HG03575 (cell line): Measurements from ENCODE around the gene RALGPS1.

Source experiments
- ATAC-seq: cut with Tn5 transposase; IDR thresholded peaks from one replicate; pipeline ENCODE4 v1.9.1; 2021; ENCODE audit not compliant: unreplicated experiment, insufficient number of reproducible peaks, low FRiP score; ENCODE audit errors: extremely low read depth

The RALGPS1 gene

DNA sequence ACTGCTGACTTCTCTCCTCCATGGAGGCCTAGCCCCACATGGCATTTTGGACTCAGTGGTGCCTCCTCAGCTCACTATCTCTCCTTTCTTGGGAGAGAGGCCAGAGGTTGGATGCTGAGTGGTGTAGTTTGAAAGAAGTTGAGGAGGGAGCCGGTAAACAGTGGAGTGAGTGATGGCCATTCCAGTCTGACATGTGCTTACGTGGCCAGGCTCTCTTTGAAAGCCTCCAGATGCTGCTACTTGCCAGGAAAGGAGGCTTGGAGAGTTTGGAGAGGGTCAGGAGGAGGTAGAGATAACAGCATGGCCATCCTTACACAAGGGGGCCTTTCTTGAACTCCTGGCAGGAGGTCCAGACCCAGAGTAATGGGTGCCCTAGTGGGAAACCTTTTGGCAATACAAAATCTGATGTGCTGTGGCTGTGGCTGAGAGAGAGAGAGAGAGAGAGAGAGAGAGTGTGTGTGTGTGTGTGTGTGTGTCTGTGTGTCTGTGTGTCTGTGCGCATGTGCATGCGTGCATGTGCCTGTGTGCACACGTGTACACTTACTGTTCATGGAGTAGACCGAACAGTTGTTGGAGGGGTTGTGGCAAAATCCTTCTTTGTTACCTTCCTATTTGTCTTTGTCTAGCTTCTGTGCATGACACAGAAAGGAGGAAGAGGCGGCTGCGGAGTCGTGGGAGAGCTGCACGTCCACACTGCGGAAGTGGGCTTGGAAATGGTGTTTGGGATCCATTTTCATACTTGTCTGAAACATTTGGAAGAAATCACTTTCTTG is 37.8 kb downstream of the RALGPS1 start:
- no peak for ATAC-seq

DNA sequence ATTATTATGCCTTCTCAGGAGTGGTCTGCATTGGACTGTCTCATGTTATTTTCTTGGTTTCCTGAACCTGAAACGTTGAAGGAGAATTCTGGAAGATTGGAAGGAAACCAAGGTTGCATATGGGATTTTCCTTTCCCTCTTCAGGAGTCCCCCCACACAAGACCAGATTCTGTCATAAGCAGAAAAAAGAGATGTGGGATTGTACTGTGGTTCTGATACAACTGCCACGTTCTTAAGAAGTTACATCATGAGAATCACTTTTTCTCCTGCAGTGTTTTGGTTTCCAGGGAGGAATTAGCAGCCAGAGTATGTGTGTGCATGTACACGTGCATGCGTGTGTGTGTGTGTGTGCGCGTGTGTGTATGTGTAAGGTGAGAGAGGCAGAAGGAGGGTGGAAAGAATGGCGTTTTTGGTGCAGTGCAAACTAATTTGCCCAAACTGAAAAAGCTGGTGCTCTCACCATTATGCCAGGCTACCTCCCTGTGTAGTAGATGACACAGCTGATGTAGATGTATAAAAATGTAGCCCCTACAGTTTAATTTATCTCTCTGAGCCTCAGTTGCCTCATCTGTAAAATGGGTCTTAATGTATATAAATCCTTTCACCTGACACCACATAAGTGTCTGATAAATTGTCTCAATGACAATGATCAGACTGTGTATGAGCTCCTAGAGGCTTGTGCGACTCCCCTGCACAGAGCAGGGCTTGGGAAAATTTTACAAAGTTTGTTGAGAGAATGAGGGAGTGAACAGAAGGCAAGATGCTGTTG is 38.6 kb downstream of the RALGPS1 start:
- ATAC-seq = no peak

DNA sequence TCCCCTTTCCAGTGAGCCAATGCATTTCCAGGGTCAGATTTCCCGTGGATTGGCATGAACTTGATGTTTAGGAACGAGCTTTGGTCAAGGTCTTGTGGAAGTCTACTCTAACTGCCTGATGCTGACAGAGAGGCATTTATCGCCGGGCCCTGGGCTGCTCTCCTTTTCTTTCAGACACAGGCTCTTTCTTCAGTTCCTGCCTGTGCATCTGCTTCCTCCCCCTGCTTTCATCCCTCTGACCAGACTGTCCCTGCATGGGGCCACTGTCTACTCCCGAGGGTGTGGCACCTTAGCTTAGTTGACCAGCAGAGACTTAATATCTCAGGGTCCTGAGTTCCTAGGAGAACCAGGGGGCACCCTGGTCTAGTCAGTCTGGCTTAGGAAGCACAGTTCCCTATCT is 41.2 kb downstream of the RALGPS1 start:
- no peak for ATAC-seq

DNA sequence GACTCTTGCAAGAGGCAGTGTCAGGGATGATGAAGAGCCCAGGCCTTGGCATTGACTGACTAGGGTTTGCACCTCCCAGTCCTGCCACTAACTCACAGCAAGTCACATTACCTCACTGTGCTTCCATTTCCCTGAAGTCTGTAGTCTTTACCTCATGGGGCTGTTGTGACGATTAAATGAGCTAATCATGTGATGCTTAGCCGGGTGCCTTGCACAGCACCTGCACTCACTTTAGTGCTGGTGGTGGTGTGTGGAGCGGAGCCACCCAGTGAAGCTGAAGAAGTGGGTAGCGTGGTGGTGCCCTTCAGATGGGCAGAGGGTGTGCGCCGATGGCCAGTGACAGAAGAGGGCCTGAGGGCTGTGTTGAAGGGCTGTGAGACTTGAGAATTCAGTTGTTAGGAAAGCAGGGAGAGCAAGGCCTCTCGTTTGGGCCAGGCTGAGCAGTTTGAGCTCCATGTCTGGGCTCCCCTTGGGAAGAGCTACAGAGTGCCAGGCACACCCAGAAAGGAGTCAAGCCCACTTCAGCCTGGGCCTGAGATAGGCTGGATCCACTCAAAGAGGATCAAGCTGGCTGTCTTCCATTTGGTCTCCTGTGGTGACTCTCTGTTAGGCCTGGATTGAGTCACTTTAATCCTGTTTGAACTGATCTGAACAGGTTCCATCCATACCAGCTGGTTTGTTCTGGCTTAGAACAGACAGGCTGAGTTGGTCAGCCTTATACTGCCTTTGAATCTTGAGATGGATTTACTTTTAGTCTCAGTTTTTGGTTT is 42.5 kb downstream of the RALGPS1 start:
- ATAC-seq = no peak

DNA sequence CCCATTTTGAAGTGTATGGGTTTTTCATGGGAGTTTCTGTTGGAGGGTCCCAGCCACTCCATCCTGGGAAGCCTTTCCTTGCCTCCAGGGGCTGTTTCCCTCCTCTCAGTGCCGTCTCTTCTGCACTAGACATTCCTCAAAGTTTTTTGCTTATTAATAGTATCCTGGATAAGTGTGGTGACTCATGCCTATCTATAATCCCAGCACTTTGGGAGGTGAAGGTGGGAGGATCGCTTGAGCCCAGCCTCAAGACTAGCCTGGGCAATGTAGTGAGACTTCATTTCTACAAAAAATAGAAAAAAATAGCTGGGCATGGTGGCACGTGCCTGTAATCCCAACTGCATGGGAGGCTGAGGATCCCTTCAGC is 43.1 kb downstream of the RALGPS1 start:
- no peak for ATAC-seq

DNA sequence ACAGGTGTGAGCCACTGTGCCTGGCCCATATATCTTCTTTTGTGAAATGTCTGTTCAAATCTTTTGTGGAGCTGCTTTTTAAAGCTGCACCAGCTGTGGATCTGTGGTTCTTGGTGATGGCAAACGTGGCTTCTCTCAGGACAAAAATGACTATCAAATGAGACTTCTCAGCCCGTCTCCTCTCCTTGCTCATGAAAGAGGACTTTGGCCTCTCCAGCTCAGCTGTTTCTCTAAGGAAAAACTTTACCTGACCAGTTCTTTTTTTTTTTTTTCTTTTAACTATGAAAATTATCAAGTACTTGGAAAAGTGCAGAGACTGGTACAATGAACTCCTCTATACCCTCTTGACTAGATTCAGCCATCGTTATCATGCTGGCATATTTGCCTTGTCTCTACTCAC is 44.8 kb downstream of the RALGPS1 start:
- ATAC-seq = no peak

DNA sequence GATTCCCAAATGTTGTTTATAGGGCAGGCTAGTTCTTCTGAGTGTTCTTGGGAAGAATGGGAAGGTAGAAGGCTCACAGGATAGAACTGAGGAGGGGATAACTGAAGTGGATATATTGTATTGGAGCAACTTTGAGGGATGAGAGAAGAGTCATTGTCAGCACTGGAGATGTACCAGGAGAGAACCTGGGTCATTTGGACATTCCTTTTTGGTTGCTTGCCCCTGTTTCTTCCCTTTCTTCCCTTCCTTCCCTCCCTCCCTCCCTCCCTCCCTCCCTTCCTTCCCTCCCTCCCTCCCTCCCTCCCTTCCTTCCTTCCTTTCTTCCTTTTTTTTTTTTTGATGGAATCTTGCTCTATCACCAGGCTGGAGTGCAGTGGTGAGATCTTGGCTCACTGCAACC is 45.3 kb downstream of the RALGPS1 start:
- no peak for ATAC-seq

DNA sequence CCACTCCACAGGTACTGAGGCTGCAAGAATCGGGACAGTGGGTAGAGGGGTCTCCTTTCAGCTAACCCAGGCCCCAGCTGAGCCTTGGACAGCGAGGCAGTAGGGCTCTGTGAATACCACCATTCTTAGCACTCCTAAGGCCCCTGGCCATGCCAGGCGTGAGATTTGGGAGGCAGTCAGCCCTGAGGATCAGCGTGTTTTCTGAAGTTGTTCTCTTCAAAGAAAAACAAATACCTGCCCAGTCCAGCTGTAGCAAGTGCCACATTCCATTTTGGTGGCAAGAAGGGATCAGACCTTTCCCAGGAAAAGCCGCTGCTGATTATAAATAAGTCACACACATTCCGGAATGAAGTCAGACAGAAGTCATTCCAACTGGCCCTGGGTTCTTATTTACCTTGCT is 47.8 kb downstream of the RALGPS1 start:
- no peak for ATAC-seq

DNA sequence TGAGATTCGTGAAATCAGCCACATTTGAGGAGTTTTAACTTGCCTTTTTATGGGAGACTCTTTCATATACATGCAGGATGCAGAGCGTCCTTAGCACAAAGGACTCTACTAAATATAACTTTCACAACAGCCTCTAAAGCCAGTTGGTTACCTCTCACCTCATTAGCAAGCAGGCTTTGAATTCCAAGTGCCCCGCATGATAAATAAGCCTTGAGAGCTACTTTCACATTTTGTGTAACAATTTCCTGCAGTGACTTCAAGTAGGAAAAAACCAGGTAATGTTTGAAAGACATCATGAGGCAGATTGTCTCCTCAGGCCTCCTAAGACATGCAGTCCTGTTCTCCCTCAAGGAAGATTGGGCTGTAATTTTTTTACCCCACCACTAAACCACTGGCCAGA is 50.5 kb downstream of the RALGPS1 start:
- ATAC-seq = no peak

DNA sequence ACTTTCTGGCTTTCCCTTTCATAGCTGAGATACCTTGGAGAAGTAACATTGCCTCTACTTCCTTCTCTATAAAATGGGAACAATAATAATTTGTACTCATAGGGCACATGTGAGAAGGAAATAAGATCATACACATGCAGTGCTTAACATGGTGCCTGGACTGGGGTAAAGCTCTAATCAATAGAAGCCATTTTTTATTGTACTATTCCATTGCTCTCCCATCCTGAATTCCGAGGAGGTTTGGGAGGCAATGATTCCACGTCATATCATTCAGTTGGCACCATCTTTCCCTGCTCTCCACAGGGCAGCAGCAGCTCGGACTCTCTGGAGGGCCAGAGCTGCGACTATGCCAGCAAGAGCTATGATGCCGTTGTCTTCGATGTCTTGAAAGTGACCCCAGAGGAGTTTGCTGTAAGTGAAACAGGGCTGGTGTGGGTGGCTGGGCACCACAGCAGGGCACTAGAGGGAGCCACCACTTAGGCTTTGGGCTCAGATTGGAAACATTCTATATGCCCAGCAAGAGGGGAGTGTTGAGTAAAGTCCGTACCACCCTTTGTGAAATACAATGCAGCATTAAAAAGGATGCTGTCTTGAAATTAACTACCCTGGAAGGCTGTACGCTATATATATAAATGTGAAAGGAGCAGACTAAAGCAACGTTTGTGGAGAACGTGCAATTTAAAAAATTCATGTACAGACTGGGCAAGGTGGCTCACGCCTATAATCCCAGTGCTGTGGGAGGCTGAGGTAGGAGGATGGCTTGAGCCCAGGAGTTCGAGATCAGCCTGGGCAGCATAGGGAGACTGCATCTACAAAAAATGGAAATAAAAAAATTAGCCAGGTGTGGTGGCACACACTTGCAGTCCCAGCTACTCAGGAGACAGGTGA is 51.2 kb downstream of the RALGPS1 start:
- ATAC-seq = no peak

DNA sequence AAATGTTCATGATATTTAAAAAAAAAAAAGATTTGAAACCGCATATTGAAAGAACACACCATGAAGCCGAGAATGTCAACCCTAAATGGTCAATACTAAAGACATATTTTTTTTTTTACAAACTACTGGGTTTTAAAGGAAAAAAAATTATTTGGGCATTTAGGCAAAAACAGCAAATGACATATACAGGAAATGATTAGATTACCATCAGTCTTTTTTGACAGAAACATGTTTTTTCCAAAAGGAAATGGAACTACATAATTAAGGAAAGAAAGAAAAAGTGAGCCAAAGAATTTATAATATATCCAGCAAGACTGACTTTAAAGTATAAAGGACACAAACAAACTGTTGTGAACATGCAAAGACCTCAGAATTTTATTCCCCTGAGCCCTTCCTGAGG is 56.7 kb downstream of the RALGPS1 start:
- no peak for ATAC-seq

DNA sequence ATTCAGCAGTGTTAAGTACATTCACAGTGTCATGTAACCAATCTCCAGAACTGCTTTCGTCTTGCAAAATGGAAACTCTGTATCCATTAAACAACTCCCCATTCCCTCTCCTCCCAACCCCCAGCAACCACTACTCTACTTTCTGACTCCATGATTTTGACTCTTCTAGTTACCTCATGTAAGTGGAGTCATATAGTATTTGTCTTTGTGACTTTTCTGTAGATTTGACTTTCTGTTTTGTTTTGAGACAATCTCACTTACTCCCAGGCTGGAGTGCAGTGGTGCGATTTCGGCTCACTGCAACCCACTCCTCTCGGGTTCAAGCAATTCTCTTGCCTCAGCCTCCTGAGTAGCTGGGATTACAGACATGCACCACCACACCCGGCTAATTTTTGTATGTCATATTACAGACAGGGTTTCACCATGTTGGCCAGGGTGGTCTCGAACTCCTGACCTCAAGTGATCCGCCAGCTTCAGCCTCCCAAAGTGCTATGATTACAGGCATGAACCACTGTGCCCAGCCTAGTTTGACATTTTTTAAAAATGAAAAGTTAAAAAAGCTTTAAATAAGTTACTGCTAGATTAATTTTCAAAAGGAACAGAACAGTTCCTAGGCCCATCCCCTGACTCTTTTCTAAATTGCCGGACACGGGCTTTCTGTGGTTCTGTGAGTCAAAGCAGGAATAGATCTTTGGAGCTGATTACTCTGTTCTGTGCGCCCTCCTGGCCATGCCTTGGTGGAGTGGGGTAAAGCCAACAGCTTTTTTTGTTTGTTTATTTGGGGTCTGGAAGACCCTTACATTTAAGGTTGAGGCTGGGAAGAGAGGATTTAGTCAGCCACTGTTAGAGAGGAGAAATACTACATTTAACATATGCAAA is 59.3 kb downstream of the RALGPS1 start:
- no peak for ATAC-seq

DNA sequence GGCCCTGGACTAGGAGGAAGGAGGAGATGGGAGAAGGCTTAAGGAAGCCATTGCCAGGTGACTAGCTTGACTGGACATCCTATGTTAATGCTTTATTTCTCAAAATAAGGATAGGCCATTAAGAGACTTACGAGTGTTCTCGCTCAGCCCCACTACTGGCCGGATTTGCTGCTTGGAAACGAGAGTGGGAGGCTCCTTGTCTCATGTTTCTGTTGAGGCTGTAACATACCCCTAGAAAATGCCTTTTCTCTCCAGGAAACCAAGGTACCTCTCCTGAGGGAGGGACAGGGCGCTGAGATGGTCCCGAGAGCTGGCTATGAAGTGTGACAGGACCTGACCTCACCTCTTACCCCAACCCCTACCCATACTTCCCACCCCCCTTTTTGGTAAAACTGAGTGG is 60.0 kb downstream of the RALGPS1 start:
- ATAC-seq = no peak

DNA sequence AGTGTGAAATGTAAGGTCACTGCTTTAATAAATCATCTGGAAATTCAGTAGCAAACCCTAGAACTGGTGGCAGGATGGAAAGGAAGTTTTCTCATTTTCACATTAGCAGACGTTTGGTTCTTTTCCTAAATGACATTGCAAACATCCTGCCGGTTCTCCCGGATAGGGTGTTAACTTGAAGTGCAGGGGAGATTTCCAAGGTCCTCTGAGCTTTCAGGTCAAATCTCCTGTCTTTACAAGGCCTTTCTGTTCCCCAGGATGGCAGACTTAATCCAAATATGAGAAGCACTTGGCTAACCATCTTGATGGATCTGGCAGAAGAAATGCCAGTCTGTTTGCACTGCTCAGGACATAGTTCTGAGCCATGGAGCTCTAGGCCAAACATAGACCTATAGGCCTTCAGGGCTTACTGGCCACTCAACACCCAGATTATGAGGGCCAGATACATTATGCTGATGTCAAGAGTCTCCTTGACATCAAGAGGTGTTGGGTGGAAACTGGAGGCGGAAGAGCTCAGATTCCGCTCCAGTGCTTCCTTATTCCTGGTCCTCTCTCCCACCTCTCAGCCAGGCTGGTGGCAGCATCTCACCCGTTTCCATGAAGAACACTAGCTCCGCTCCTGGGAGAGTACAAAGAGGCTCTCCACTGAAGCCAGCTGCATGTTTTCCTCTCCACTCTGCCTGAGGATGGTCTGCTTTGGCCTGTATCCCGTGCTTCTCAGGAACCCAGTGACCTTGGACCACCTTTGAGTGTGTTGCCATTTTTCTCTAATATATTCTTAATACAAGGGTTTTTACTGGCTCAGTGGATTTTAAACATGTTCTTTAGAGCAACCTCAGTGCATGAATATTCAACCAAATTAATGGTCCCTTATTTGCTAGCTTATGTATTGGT is 61.0 kb downstream of the RALGPS1 start:
- no peak for ATAC-seq

DNA sequence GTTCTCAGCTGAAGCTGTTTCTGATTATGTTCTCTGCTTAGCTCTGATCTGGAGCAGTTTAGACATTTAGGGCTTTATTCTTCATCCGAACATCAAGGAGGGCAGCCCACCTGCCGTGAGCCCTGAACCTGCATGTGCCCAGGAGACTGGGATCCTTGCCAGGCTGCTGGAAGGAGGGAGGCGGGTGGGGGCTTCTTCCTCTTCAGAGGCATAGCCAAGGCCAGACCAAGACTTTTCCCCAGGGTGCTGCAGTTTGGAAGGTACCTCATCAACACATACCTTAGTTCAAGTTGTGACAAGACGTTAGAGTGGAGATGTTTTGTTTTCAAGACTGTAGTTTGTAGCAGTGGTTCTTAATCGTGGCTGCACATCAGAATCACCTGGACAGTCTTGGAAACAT is 64.9 kb downstream of the RALGPS1 start:
- ATAC-seq = no peak

DNA sequence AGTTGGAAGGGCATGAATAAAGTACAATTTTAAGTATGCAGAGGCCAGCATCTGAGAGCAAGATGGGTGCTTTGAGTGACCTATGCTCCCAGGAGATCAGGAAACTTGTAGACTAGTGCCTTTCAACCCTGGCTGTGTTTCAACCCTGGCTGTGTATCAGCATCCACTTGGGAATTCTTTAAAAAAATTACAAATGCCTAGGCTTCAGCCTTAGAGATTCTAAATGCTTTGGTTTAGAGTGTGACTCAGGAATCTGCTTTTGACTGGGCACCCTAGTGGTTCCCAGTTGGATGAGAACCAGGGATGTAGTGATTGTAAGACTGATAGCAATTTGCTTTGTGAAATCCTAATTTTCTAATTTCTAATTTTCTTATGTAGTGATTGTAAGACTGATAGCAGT is 65.6 kb downstream of the RALGPS1 start:
- ATAC-seq = no peak

DNA sequence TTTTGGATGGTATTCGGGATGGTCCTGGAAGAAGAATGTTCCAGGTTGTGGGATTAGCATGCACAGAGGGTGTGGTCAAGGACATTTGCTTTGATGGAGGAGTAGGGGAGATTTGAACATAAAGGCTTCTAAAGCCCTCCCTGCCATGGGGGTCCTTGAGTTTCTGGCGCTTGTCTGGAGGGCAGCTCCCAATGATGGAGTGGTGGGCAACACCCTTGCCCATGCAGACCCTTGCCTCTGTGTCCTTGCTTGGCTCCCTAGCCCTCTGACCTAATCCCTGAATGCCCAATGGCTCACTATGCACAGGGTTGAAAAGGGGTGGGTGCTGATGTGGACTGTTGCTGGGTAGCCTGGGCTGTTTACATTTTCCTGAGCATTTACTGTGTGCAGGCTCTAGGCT is 66.6 kb downstream of the RALGPS1 start:
- ATAC-seq = no peak
